Uterus (tissue), 4 donors: Measurements from ENCODE around the gene CUL4A. TPM values are rescaled to one million over a fixed set of nuclear protein-coding genes. Genes with fewer than 3 reads are reported as not detected.
"Not testable (repeated sequence)": the region's sequence is repeated elsewhere in the genome, so short reads cannot be mapped to it uniquely, and the experiment has no call there.

Source experiments
- DNase-seq, 2 donors: peaks; one replicate each; pipeline ENCODE4 v3.0.0-alpha.2; 2019 to 2020
- H3K27ac ChIP-seq, 2 donors: fragments of 200-600 bp; sonication (generic); 1 replicate in 1 of 2; 2 replicates in 1 of 2; pipeline ENCODE4 v1.5.1; 2016 to 2018
- H3K27me3 ChIP-seq, 2 donors: fragments of 200-600 bp; sonication (generic); one replicate each; pipeline ENCODE4 v1.5.1; 2018 to 2019; ENCODE audit warnings: control low read depth in 1 of 2
- H3K36me3 ChIP-seq, 2 donors: fragments of 200-600 bp; sonication (generic); one replicate each; pipeline ENCODE4 v1.5.1; 2019; ENCODE audit warnings: control low read depth in 1 of 2
- H3K4me1 ChIP-seq, 2 donors: fragments of 200-600 bp; sonication (generic); one replicate each; pipeline ENCODE4 v1.5.1; 2018 to 2019; ENCODE audit warnings: control low read depth in 1 of 2
- H3K4me3 ChIP-seq, 2 donors: fragments of 200-600 bp; sonication (generic); 1 replicate in 1 of 2; 2 replicates in 1 of 2; pipeline ENCODE4 v1.5.1; 2018 to 2019; ENCODE audit warnings: mild to moderate bottlenecking in 1 of 2
- H3K9me3 ChIP-seq, 2 donors: fragments of 200-600 bp; sonication (generic); one replicate each; pipeline ENCODE4 v1.5.1; 2019; ENCODE audit warnings: control low read depth in 1 of 2
- POLR2A ChIP-seq, 2 donors: fragments of 450-650 bp; IDR thresholded peaks; one replicate each; pipeline ENCODE4 v1.6.1; 2016; ENCODE audit warnings: antibody characterized with exemption in 2 of 2, mild to moderate bottlenecking in 1 of 2, moderate library complexity in 1 of 2
- intact Hi-C: fragments of 100-400 bp; cut with DNase I; formaldehyde crosslinking; loops from one replicate; pipeline ENCODE4 v1.15.1; 2023; ENCODE audit warnings: low total_unique reads
- total RNA-seq, 4 donors: library from RNA; depleted of rRNA in 3 of 4; stranded (reverse); fragments of >200 nt in 3 of 4; gene quantifications; one replicate each; pipeline versions ENCODE4 v1.1.0 to v1.2.4, GENCODE V29; 2014 to 2023
- TF ChIP-seq, protein P1 (sequence below), 4 experiments: fragments of 200-600 bp in 2 of 4; fragments of 450-650 bp in 2 of 4; sonication (generic) in 2 of 4; IDR thresholded peaks; one replicate each; pipeline ENCODE4 v1.5.1; 2016 to 2019; ENCODE audit warnings: antibody characterized with exemption in 4 of 4, mild to moderate bottlenecking in 2 of 4, moderate library complexity in 1 of 4
- donor health status: DM: yes; HTN: yes; CAD: no.

Gene CUL4A
- total RNA-seq, 4 donors from 2014 or later: 34.3 to 110 (median 66.1) TPM

DNA sequence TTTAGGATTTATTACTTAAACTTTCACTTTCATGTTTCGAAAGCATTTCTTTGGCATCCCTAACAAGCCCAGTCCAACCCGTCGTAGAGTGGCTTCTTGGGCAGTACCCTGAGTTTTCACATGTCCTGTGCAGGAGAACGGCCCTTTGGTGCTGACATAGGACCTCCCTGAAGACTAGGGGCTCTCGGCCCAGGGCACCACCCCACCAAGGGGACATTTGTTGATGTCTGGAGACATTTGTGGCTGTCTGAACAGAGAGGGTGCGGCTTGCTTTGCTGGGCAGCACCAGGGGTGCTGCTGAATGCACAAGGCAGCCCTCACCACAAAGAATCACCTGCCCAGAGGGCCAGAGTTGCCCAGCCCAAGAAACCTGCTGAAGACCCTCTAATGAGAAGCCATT lies 30.6 kb downstream of the CUL4A start:
- intact Hi-C loops: no loop called here
- Histone ChIP-seq H3K27me3 (no peaks in the 10 kb centered on the region), H3K4me3 (no peak overlapping the region), H3K4me1 (no peaks in the 10 kb centered on the region), H3K9me3 (no peaks in the 10 kb centered on the region), H3K27ac (no peak overlapping the region), H3K36me3 (no peaks in the 10 kb centered on the region)
- DNase-seq: no peak
- TF ChIP-seq POLR2A (IDR thresholded peaks at IDR 0.05): no peak
- TF ChIP-seq, protein P1, sequence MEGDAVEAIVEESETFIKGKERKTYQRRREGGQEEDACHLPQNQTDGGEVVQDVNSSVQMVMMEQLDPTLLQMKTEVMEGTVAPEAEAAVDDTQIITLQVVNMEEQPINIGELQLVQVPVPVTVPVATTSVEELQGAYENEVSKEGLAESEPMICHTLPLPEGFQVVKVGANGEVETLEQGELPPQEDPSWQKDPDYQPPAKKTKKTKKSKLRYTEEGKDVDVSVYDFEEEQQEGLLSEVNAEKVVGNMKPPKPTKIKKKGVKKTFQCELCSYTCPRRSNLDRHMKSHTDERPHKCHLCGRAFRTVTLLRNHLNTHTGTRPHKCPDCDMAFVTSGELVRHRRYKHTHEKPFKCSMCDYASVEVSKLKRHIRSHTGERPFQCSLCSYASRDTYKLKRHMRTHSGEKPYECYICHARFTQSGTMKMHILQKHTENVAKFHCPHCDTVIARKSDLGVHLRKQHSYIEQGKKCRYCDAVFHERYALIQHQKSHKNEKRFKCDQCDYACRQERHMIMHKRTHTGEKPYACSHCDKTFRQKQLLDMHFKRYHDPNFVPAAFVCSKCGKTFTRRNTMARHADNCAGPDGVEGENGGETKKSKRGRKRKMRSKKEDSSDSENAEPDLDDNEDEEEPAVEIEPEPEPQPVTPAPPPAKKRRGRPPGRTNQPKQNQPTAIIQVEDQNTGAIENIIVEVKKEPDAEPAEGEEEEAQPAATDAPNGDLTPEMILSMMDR (IDR thresholded peaks at IDR 0.05): no peak

DNA sequence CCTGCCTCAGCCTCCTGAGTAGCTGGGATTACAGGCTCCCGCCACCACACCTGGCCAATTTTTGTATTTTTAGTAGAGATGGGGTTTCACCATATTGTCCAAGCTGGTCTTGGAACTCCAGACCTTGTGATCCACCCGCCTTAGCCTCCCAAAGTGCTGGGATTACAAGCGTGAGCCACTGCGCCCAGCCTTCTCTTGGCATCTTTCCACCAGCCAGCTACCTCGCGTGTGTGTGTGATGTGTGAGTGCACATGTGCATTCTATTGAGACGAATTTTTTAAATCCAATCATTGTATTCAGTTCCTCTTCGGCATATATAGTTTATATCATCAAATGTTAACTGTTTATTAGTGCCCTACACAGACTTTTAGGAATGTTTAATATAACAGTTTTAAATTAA lies 32.2 kb downstream of the CUL4A start:
- H3K36me3 ChIP-seq, H3K27ac ChIP-seq, intact Hi-C loops, H3K4me1 ChIP-seq, H3K4me3 ChIP-seq, H3K9me3 ChIP-seq, DNase-seq, H3K27me3 ChIP-seq: not testable (repeated sequence)

DNA sequence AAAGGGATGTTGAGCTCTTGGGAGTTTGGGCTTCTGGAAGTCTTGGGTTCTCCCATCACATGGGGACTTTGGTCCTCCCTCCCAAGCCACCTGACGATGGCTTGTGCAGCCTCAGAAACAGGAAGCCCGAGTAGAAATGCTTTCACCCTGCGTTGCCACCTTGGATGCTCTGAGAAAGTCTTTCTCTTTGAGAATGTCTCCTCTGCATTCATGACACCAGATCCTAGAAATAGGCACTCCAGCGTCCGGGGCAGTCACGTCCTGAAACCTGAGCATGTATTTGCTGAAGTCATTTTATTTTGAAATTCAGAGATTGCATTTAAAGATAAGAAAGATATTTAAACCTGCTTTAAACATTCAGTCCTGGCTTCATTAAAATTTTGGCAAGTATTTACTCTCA lies 34.4 kb downstream of the CUL4A start:
- Histone ChIP-seq H3K27me3 (no peaks in the 10 kb centered on the region), H3K4me3 (no peak overlapping the region), H3K27ac (no peak overlapping the region), H3K36me3 (no peaks in the 10 kb centered on the region), H3K4me1 (no peaks in the 10 kb centered on the region), H3K9me3 (no peaks in the 10 kb centered on the region)
- intact Hi-C loops: no loop called here
- TF ChIP-seq POLR2A (IDR thresholded peaks at IDR 0.05): no peak
- TF ChIP-seq, protein P1 (IDR thresholded peaks at IDR 0.05): no peak
- no peak for DNase-seq

DNA sequence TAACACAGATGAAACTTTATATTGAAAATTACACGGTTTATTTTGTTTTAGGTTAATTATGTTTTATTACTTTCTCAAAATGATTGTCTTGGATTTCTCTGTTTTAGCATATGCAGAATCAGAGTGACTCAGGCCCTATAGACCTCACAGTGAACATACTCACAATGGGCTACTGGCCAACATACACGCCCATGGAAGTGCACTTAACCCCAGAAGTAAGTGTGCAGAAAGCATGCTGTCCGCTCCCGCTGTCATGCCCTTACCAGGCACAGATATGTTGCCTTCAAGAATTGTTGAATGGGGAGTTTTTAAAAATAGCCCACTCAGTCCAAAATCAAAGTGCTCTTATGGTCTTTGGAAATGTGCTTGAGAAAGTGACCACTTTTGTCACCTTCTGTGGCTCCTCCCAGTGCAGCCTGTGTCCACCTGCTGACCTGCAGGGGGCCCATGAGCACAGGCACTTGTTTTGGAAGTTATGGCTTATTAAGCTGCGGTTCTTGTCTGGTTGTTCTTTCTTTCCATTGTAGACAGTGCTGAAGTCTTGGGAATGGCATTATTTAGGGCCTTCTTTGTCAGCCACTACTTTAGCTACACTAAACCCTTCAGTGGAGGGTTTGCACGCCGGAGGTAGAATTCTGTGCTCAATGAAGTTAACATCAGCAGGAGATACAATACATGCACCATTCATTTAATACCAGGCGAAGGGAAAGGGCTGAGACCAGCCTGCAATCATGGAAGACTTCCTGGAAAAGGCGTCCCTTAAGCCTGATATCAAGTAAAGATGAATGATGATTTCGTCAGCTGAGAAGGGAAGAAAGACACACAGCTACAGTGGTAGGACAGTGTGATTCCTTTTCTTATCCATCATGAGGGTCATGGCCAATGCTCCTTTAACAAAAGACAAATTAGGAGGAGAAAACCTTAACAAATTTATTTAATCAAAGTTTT lies 36.7 kb downstream of the CUL4A start:
- DNase-seq: no peak
- no peak overlapping the region for H3K27ac ChIP-seq
- H3K4me3 ChIP-seq: no peak overlapping the region
- no peaks in the 10 kb centered on the region for H3K9me3 ChIP-seq
- TF ChIP-seq, protein P1 (IDR thresholded peaks at IDR 0.05): no peak
- no peak for TF ChIP-seq POLR2A (IDR thresholded peaks at IDR 0.05)
- H3K36me3 ChIP-seq: no peaks in the 10 kb centered on the region
- no peaks in the 10 kb centered on the region for H3K4me1 ChIP-seq
- no peaks in the 10 kb centered on the region for H3K27me3 ChIP-seq
- intact Hi-C loops: no loop called here

DNA sequence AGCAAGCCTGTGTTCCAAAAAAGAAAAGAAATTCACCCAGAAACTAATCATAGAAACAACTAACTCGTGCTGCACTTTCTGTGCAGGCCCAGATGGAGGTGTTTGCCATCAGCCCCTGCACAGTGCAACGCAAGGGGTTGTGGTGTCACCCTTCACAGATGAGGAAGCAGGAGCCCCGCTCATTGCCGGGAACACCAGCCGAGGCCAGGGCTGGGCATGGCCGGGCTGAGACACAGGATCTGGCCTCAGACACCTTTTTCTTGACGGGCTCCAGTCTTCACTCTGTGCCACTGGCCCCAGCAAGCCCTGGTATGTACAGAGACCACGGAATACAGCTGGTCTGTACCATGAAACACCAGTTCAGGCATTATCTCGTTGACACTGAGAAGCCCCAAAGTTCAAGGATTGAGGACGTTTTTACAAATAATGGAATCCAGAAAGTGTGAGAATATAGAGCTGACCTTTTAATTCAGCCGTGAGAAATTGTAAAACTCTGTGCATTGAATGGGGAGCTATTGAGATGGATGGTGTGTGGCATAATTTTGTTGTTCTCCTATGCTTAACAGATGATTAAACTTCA lies 43.2 kb downstream of the CUL4A start:
- no peaks in the 10 kb centered on the region for H3K36me3 ChIP-seq
- no peak for DNase-seq
- no peaks in the 10 kb centered on the region for H3K9me3 ChIP-seq
- intact Hi-C loops: no loop called here
- H3K4me1 ChIP-seq: no peaks in the 10 kb centered on the region
- H3K27ac ChIP-seq: no peak overlapping the region
- H3K27me3 ChIP-seq: no peaks in the 10 kb centered on the region
- TF ChIP-seq POLR2A (IDR thresholded peaks at IDR 0.05): no peak
- TF ChIP-seq, protein P1 (IDR thresholded peaks at IDR 0.05): no peak
- H3K4me3 ChIP-seq: no peak overlapping the region

DNA sequence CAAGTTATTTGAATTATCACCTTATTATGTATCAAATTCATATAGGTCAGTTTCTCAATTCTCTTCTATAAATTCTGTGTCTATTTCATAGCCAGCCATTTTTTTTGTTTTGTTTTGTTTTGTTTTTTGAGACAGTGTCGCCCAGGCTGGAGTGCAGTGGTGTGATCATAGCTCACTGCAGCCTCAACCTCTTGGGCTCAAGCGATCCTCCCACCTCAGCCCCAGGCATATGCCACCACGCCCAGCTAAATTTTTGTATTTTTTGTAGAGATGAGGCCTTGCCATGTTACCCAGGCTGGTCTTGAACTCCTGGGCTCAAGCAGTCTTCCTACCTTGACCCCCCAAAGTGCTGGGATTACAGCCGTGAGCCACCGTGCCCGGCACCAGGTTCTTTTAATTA lies 48.5 kb downstream of the CUL4A start:
- H3K36me3 ChIP-seq, H3K4me3 ChIP-seq, H3K4me1 ChIP-seq, DNase-seq, H3K9me3 ChIP-seq, H3K27me3 ChIP-seq, H3K27ac ChIP-seq, intact Hi-C loops: not testable (repeated sequence)
